Measurements from ENCODE around the gene P2RY13. TPM values are rescaled to one million over a fixed set of nuclear protein-coding genes. Genes with fewer than 3 reads are reported as not detected.

Gene P2RY13
- total and polyA plus RNA-seq, 10 of the 15 experiments (the other 5 are each of a cell fraction or from before 2014, with no cell fraction given) = not detected

- TF ChIP-seq RAD21 (IDR thresholded peaks at IDR 0.05; ENCODE audit: insufficient read depth, low read depth, low read length) = peak; percentile 83
Observed at GRCh38 chr3:151290673-151291072, 38.7 kb downstream of the P2RY13 start (continued).

DNA sequence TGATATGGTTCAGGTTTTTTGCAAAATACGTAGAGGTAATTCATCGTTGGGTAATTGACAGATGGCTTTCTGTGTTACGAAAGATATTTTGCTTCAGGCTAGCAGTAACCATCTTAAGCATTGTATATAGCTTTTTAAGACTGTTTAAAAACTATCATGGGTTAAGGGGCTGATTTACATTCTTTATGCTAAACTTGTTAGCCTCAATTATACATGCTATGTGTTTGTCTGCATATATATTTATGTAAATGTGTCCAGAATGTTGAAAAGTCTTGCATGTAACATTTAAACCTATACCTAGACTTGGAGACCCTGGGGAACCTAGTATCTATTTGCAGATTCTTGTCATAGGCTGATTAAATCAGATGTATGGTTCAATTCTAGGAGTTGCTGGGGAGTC is 39.9 kb downstream of the P2RY13 start:
- no peak overlapping the region for H3K9ac ChIP-seq (ENCODE audit: control insufficient read depth, insufficient read depth, low read length)
- no peaks in the 10 kb centered on the region for H4K20me1 ChIP-seq (ENCODE audit: control insufficient read depth, insufficient read depth)
- ChIA-PET SMC1A (ENCODE audit: uncharacterized antibody, unreplicated experiment) (interaction anchor here (1.1 to 2.6 kb wide), 3 partner anchors 29 to 122 kb away, joined by 3 to 12 read pairs (median 4); no protein-coding TSS in a partner anchor), CTCF (interaction anchor here (0.7 to 1.8 kb wide), 6 partner anchors 9 to 133 kb away, joined by 3 to 5 read pairs (median 4); no protein-coding TSS in a partner anchor), RAD21 (ENCODE audit: unreplicated experiment) (interaction anchor here (1.0 kb wide), 1 partner anchor 8 kb away, joined by 3 read pairs; no protein-coding TSS in a partner anchor), POLR2A (no interaction called here)
- ATAC-seq (no peak), DNase-seq (ENCODE audit: low read depth, low spot score) (no peak), FAIRE-seq (no peak)
- BruUV-seq (replicated peaks) = no TSS peak
- H3K4me3 ChIP-seq = no peak overlapping the region
- H3K4me2 ChIP-seq (ENCODE audit: control insufficient read depth, insufficient read depth) = no peak overlapping the region
- H3K27me3 ChIP-seq (replicated peaks in 1 of 2; ENCODE audit: control insufficient read depth in 2 of 2, insufficient read depth in 2 of 2, low read length in 1 of 2) = no peaks in the 10 kb centered on the region; a peak in 1 of 4 replicates
- in situ Hi-C loops (cut with MboI) (no loop called here), intact Hi-C loops (cut with micrococcal nuclease; ENCODE audit: unreplicated experiment) (no loop called here)
- no peaks in the 10 kb centered on the region for H3K4me1 ChIP-seq (ENCODE audit: control insufficient read depth, insufficient read depth, low read length)
- no peaks in the 10 kb centered on the region for H3K36me3 ChIP-seq (ENCODE audit: control insufficient read depth in 2 of 2, insufficient read depth in 2 of 2, low read length in 1 of 2)
- 40% methylated on average over 3 of the region's 3 CpGs for WGBS (ENCODE audit: insufficient coverage, insufficient replicate concordance, low lambda C conversion rate, missing lambda C conversion rate)
- no peak overlapping the region for H2AFZ ChIP-seq (ENCODE audit: control insufficient read depth, low read depth, low read length)
- H3K9me3 ChIP-seq (replicated peaks; ENCODE audit: control insufficient read depth, insufficient read depth, low read length) = no peaks in the 10 kb centered on the region
- no peak overlapping the region for H3K27ac ChIP-seq (ENCODE audit: control insufficient read depth, insufficient read depth)
- H3K79me2 ChIP-seq (ENCODE audit: control insufficient read depth, insufficient read depth, low read length) = no peaks in the 10 kb centered on the region
- TF ChIP-seq MTA2 (IDR thresholded peaks at IDR 0.05; ENCODE audit: low read depth) (no peak), SRF (IDR thresholded peaks at IDR 0.05; ENCODE audit: low read depth in 2 of 2, low read length in 2 of 2) (no peak), ASH2L (IDR thresholded peaks at IDR 0.05; ENCODE audit: borderline replicate concordance, low read depth) (no peak), HDGF (IDR thresholded peaks at IDR 0.05) (no peak), NRF1 (conservative IDR thresholded peaks at IDR 0.05; ENCODE audit: low read depth, low read length) (no peak), CBX5 (IDR thresholded peaks at IDR 0.05; ENCODE audit: low read depth) (no peak), ZNF274 (IDR thresholded peaks at IDR 0.05; ENCODE audit: insufficient read depth, insufficient read length) (no peak), FOS (IDR thresholded peaks at IDR 0.05; ENCODE audit: borderline replicate concordance, extremely low read depth, insufficient read length) (no peak)
- TF ChIP-seq, protein P1, sequence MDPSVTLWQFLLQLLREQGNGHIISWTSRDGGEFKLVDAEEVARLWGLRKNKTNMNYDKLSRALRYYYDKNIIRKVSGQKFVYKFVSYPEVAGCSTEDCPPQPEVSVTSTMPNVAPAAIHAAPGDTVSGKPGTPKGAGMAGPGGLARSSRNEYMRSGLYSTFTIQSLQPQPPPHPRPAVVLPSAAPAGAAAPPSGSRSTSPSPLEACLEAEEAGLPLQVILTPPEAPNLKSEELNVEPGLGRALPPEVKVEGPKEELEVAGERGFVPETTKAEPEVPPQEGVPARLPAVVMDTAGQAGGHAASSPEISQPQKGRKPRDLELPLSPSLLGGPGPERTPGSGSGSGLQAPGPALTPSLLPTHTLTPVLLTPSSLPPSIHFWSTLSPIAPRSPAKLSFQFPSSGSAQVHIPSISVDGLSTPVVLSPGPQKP (IDR thresholded peaks at IDR 0.05; ENCODE audit: low read depth, low read length) = no peak
- TF ChIP-seq, protein P2, sequence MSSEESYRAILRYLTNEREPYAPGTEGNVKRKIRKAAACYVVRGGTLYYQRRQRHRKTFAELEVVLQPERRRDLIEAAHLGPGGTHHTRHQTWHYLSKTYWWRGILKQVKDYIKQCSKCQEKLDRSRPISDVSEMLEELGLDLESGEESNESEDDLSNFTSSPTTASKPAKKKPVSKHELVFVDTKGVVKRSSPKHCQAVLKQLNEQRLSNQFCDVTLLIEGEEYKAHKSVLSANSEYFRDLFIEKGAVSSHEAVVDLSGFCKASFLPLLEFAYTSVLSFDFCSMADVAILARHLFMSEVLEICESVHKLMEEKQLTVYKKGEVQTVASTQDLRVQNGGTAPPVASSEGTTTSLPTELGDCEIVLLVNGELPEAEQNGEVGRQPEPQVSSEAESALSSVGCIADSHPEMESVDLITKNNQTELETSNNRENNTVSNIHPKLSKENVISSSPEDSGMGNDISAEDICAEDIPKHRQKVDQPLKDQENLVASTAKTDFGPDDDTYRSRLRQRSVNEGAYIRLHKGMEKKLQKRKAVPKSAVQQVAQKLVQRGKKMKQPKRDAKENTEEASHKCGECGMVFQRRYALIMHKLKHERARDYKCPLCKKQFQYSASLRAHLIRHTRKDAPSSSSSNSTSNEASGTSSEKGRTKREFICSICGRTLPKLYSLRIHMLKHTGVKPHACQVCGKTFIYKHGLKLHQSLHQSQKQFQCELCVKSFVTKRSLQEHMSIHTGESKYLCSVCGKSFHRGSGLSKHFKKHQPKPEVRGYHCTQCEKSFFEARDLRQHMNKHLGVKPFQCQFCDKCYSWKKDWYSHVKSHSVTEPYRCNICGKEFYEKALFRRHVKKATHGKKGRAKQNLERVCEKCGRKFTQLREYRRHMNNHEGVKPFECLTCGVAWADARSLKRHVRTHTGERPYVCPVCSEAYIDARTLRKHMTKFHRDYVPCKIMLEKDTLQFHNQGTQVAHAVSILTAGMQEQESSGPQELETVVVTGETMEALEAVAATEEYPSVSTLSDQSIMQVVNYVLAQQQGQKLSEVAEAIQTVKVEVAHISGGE (CRISPR knock-in tag; IDR thresholded peaks at IDR 0.05) = no peak
- TF ChIP-seq, protein P3, sequence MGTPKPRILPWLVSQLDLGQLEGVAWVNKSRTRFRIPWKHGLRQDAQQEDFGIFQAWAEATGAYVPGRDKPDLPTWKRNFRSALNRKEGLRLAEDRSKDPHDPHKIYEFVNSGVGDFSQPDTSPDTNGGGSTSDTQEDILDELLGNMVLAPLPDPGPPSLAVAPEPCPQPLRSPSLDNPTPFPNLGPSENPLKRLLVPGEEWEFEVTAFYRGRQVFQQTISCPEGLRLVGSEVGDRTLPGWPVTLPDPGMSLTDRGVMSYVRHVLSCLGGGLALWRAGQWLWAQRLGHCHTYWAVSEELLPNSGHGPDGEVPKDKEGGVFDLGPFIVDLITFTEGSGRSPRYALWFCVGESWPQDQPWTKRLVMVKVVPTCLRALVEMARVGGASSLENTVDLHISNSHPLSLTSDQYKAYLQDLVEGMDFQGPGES (IDR thresholded peaks at IDR 0.05) = no peak
- TF ChIP-seq, protein P4, sequence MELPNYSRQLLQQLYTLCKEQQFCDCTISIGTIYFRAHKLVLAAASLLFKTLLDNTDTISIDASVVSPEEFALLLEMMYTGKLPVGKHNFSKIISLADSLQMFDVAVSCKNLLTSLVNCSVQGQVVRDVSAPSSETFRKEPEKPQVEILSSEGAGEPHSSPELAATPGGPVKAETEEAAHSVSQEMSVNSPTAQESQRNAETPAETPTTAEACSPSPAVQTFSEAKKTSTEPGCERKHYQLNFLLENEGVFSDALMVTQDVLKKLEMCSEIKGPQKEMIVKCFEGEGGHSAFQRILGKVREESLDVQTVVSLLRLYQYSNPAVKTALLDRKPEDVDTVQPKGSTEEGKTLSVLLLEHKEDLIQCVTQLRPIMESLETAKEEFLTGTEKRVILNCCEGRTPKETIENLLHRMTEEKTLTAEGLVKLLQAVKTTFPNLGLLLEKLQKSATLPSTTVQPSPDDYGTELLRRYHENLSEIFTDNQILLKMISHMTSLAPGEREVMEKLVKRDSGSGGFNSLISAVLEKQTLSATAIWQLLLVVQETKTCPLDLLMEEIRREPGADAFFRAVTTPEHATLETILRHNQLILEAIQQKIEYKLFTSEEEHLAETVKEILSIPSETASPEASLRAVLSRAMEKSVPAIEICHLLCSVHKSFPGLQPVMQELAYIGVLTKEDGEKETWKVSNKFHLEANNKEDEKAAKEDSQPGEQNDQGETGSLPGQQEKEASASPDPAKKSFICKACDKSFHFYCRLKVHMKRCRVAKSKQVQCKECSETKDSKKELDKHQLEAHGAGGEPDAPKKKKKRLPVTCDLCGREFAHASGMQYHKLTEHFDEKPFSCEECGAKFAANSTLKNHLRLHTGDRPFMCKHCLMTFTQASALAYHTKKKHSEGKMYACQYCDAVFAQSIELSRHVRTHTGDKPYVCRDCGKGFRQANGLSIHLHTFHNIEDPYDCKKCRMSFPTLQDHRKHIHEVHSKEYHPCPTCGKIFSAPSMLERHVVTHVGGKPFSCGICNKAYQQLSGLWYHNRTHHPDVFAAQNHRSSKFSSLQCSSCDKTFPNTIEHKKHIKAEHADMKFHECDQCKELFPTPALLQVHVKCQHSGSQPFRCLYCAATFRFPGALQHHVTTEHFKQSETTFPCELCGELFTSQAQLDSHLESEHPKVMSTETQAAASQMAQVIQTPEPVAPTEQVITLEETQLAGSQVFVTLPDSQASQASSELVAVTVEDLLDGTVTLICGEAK (IDR thresholded peaks at IDR 0.05; ENCODE audit: borderline replicate concordance) = no peak
